Measurements from ENCODE around the gene AKAP8.
"Not testable (repeated sequence)": the region's sequence is repeated elsewhere in the genome, so short reads cannot be mapped to it uniquely, and the experiment has no call there.

DNA sequence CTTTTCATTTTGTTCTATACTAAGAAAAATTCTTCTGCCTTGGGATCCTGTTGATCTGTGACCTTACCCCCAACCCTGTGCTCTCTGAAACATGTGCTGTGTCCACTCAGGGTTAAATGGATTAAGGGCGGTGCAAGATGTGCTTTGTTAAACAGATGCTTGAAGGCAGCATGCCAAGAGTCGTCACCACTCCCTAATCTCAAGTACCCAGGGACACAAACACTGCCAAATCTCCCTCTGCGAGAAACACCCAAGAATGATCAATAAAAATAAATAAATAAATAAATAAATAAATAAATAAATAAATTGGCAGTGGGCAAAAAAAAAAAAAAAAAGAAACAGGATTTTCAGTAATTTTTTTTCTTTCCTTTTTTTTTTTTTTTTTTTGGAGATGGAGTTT, 15.8 kb downstream of the AKAP8 start:
- TF ChIP-seq, protein P1, sequence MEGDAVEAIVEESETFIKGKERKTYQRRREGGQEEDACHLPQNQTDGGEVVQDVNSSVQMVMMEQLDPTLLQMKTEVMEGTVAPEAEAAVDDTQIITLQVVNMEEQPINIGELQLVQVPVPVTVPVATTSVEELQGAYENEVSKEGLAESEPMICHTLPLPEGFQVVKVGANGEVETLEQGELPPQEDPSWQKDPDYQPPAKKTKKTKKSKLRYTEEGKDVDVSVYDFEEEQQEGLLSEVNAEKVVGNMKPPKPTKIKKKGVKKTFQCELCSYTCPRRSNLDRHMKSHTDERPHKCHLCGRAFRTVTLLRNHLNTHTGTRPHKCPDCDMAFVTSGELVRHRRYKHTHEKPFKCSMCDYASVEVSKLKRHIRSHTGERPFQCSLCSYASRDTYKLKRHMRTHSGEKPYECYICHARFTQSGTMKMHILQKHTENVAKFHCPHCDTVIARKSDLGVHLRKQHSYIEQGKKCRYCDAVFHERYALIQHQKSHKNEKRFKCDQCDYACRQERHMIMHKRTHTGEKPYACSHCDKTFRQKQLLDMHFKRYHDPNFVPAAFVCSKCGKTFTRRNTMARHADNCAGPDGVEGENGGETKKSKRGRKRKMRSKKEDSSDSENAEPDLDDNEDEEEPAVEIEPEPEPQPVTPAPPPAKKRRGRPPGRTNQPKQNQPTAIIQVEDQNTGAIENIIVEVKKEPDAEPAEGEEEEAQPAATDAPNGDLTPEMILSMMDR (IDR thresholded peaks at IDR 0.05; ENCODE audit: low read depth, low read length), result not testable (repeated sequence)
- not testable (repeated sequence) for TF ChIP-seq POLR2A (IDR thresholded peaks at IDR 0.05; ENCODE audit: extremely low read depth, insufficient read length)
